HG02798 (cell line): Measurements from ENCODE around the gene NUP85.
"Not testable (repeated sequence)": the region's sequence is repeated elsewhere in the genome, so short reads cannot be mapped to it uniquely, and the experiment has no call there.

Experiments used
- ATAC-seq: cut with Tn5 transposase; IDR thresholded peaks from one replicate; pipeline ENCODE4 v1.9.1; 2021; ENCODE audit warnings: mild to moderate bottlenecking; ENCODE audit not compliant: unreplicated experiment, poor library complexity

Gene NUP85

GRCh38 chr17:75239778-75240393, 34.4 kb downstream of the NUP85 start:
- no peak for ATAC-seq

- no peak for ATAC-seq
Observed at GRCh38 chr17:75240394-75241142, 35.1 kb downstream of the NUP85 start.

- ATAC-seq: no peak
Observed at GRCh38 chr17:75241143-75241430, 35.6 kb downstream of the NUP85 start.

- ATAC-seq: no peak
Observed at GRCh38 chr17:75241502-75241901, 36.0 kb downstream of the NUP85 start.

GRCh38 chr17:75241996-75242460, 36.5 kb downstream of the NUP85 start:
- no peak for ATAC-seq

- no peak for ATAC-seq
Observed at GRCh38 chr17:75242461-75243042, 37.1 kb downstream of the NUP85 start.

- ATAC-seq: no peak
Observed at GRCh38 chr17:75244133-75244866, 38.8 kb downstream of the NUP85 start.

- ATAC-seq: no peak
Observed at GRCh38 chr17:75245011-75245410, 39.5 kb downstream of the NUP85 start.

- ATAC-seq: no peak
Observed at GRCh38 chr17:75246404-75246803, 40.9 kb downstream of the NUP85 start.

GRCh38 chr17:75249564-75249963, 44.1 kb downstream of the NUP85 start:
- no peak for ATAC-seq

- ATAC-seq: peak; percentile 92
Observed at GRCh38 chr17:75250009-75250471, 44.6 kb downstream of the NUP85 start.

GRCh38 chr17:75252039-75252816, 46.7 kb downstream of the NUP85 start:
- no peak for ATAC-seq

- not testable (repeated sequence) for ATAC-seq
Observed at GRCh38 chr17:75255954-75256698, 50.6 kb downstream of the NUP85 start.

- ATAC-seq: not testable (repeated sequence)
Observed at GRCh38 chr17:75257228-75257627, 51.7 kb downstream of the NUP85 start.

GRCh38 chr17:75260641-75261335, 55.3 kb downstream of the NUP85 start:
- ATAC-seq: peak; percentile 29

GRCh38 chr17:75261336-75262111, 56.0 kb downstream of the NUP85 start, which contains the start of the genes GGA3 and MRPS7:
Gene GGA3 (minus strand): TSS chr17:75261606. CDS start chr17:75261587, 19 bp downstream.
Gene MRPS7 (plus strand): TSS chr17:75261879. CDS start chr17:75261901, 22 bp downstream.
- ATAC-seq: peak; percentile 90

- ATAC-seq: no peak
Observed at GRCh38 chr17:75262112-75262606, 56.7 kb downstream of the NUP85 start.

- no peak for ATAC-seq
Observed at GRCh38 chr17:75263055-75263454, 57.6 kb downstream of the NUP85 start.
